GM19463 (cell line): Measurements from ENCODE around the gene SORCS2.

Experiments
- ATAC-seq: cut with Tn5 transposase; IDR thresholded peaks from one replicate; pipeline ENCODE4 v1.9.1; 2021; ENCODE audit warnings: mild to moderate bottlenecking, moderate library complexity; ENCODE audit not compliant: unreplicated experiment

Gene SORCS2

GRCh38 chr4:7709431-7709830 lies 517.1 kb downstream of the SORCS2 start:
- no peak for ATAC-seq

GRCh38 chr4:7710126-7710525 lies 517.8 kb downstream of the SORCS2 start:
- no peak for ATAC-seq

- ATAC-seq, result no peak
Measured at GRCh38 chr4:7710576-7711306, 518.4 kb downstream of the SORCS2 start.

- ATAC-seq, result no peak
Measured at GRCh38 chr4:7711307-7711963, 519.1 kb downstream of the SORCS2 start.

DNA sequence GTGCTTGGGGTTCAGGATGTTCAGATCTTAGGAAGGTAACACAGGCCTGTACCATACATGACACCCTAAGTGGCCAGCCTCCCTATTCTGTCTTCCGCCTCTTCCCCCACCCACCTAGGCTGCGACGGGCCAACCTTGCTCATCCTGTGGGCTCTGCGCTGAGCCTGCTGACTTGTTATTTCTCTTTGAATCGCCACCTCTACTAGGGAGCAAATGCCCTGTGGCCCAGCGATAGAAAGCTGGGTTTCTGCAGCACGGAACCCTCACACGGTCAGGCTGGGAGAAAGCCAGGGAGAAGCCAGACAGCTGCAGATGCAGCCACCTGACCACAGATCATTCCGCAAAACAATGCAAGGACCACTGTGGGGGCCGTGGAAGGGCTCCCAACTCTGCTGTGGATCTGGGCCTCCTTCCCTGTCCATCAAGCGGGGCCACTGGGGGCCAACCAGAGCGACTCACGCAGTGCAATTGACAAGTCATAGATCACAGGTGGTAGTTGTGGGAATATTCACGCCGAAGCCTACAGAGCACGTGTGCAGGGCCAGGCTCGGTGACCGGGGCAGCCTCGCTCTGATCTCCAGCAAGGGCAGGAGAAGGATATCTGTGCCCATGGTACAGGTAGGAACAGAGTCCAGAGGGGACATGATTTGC lies 519.8 kb downstream of the SORCS2 start:
- ATAC-seq, result no peak

DNA sequence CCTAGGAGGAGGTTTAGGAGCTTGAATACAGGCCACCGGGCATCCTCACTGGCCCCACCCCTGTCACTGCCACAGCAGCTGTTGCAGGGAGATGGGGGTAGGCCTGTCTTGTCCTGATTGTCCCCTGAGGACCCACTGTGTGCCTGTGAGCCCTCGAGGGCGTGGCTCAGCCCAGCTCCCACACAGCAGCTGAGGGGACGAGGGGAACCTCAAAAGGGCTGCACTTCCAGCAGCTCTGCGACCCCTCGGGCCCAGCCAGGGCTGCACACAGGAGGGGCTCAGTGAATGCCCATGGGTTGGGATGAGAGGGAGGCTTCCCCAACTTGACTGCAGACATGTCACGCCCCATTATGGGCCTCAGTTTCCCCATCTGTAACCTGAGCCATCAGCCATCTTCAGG lies 521.4 kb downstream of the SORCS2 start:
- no peak for ATAC-seq

DNA sequence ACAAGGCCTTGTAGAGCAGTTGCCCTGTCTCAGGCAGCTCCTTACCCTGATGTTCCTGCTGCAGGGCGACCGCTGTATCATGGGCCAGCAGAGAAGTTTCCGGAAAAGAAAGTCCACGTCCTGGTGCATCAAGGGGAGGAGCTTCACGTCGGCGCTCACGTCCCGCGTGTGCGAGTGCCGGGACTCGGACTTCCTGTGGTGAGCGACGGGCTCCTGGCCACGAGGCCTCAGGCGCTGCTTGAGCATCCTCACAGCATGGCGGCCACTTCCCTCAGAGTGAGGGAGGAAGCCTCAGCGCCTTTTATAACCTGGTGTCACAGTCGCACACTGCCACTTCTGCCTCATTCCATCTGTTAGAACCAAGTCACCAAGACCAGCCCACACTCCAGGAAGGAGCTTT lies 521.8 kb downstream of the SORCS2 start:
- no peak for ATAC-seq

- no peak for ATAC-seq
Measured at GRCh38 chr4:7714738-7715137, 522.4 kb downstream of the SORCS2 start.

GRCh38 chr4:7715271-7716009 lies 523.1 kb downstream of the SORCS2 start:
- no peak for ATAC-seq

DNA sequence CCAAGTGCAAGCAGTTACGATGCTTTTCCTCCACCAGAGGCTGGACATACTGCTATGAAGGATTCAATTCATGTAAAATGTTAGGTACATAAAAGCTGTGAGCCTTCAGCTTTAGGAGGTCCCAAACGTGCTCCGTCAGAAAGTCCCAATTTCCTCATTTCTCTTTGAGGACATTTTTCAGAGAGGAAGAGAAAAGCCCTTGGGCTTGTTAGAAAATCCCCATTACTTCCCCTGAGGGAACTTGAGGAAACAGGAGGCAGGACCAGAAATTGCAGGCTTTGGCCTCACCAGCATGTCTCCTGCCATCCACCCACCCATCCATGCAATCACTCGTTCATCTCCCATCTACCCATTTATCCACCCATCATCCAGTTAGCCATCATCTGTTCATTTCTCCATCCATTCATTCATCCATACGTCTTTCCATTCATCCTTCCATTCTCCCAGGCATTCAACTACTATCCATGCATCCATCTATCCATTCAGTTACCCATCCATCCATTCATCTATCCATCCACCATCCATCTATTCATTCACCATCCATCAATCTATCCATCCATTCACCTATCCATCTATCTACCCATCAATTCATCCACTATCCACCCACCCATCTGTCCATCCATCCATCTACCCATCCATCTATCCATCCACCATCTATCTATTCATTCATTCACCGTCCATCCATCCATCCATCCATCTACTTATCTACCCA lies 523.8 kb downstream of the SORCS2 start:
- ATAC-seq, result no peak

DNA sequence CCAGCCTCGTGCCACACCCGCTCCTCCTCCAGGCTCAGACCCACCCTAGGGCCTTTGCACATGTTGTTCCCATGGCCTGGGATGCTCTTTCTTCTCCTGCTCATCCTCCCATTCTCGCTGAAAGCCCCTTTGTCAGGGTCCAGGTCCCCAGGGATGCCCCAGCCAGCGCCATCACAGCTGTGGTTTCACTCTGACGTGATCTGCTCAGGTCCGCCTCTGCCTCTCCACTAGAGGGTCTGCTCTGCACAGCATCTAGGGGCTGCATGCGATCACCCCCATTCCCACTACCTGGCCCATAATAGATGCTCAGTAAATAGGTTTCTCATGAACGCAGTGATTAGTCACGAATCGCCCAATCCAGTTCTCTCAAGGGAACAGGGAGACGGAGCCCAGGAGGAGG lies 524.8 kb downstream of the SORCS2 start:
- no peak for ATAC-seq

DNA sequence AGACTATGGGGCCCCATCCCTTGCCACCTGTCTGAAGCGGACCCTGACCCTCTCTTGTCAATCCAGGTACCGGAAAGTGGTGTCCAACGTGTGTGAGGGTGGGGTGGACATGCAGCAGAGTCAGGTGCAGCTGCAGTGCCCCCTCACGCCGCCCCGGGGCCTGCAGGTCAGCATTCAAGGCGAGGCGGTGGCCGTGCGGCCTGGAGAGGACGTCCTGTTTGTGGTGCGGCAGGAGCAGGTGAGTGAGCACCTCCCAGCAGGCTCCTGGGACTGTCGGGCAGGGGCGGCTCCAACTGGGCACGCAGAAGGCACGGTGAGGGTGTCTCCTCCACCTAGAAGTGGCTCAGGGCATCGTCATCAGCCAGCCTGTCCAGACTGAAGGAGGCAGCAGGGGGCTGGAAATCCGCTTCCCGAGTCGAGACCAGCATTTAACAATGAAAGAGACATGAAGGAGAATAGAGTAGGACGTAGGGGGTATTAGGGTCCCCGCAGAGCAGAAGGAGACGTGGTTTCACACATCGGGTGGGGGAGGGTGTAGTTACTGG lies 525.7 kb downstream of the SORCS2 start:
- ATAC-seq, result no peak

- ATAC-seq, result no peak
Measured at GRCh38 chr4:7719354-7720174, 527.2 kb downstream of the SORCS2 start.

DNA sequence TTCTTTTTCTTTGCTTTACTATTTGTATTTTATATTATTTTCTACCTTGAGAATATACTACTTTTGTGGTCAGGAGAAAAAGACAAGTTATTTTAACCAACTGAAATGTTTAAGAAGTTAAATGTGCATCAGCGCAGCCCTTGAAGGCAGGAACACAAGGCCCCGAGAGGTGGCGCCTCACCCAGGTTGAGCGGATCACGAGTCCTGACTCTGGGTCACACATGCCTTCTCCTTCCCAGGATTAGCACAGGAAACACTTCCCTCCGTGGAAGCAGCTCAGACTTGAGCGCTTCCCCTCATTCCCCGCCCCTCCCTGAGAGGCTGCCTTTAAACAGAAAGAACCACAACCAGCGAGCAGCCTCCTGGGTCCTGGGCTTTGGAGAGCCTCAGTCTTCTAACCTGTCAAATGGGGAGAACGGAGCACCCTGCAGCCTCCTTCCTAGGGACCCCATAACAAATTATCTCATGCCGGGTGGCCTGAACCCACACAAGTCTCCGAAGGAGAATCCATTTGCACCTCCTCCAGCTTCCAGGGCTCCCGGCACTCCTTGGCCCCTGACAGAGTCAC lies 529.7 kb downstream of the SORCS2 start:
- no peak for ATAC-seq

- no peak for ATAC-seq
Measured at GRCh38 chr4:7722766-7723387, 530.5 kb downstream of the SORCS2 start.

DNA sequence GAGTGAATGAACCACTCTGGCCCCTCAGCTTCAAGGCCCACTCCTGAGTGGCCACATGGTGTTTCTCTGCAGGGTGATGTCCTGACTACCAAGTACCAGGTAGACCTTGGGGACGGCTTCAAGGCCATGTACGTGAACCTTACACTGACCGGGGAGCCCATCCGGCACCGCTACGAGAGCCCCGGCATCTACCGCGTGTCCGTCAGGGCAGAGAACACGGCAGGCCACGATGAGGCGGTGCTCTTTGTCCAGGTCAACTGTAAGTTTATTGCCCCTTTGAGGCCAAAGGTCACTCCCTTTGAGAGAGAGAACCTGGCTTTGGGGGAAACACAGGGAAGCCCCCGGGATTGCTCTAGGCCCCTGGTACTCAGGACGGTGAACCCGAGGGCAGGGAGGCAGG lies 531.3 kb downstream of the SORCS2 start:
- ATAC-seq, result no peak

- no peak for ATAC-seq
Measured at GRCh38 chr4:7725951-7726350, 533.6 kb downstream of the SORCS2 start.

GRCh38 chr4:7726665-7727413 lies 534.5 kb downstream of the SORCS2 start:
- no peak for ATAC-seq
